NB4 (cell line): Measurements from ENCODE around the gene PRSS16.

Experiments
- CTCF ChIP-seq: IDR thresholded peaks from one replicate; pipeline ENCODE4 v1.5.1; 2012; ENCODE audit warnings: low read depth, low read length
- MAX ChIP-seq: IDR thresholded peaks from 2 replicates; pipeline ENCODE4 v1.6.1; 2011; ENCODE audit warnings: low read depth, low read length
- MYC ChIP-seq: IDR thresholded peaks from 2 replicates; pipeline ENCODE4 v1.6.1; 2011; ENCODE audit warnings: low read depth, low read length

- TF ChIP-seq MAX (no peak), CTCF (no peak), MYC (no peak)
Observed at GRCh38 chr6:27260369-27260768, 12.9 kb downstream of the PRSS16 start.
